GM19035 (cell line): Measurements from ENCODE around the gene KLHL22.
"Not testable (repeated sequence)": the region's sequence is repeated elsewhere in the genome, so short reads cannot be mapped to it uniquely, and the experiment has no call there.

Source experiments
- ATAC-seq: cut with Tn5 transposase; IDR thresholded peaks from one replicate; pipeline ENCODE4 v1.9.1; 2021; ENCODE audit not compliant: unreplicated experiment

The KLHL22 gene

DNA sequence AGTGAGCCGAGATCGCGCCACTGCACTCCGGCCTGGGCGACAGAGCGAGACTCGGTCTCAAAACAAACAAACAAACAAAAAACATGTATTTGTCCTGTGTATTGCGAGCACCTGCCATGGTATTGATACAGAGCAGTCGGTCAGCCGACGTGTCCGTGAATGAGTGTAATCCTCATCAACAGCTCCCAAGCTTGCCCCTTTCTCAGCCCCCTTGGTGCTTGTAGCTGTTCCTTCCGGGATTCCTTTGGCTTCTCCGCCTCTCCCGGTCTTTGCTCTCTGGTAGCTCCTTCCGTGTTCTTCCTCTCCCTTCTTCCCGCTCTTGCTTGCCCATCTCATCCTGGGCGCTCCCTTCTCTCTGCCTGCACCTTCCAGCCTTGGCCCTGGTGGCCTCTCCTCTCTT, 90.7 kb downstream of the KLHL22 start:
- ATAC-seq = no peak

DNA sequence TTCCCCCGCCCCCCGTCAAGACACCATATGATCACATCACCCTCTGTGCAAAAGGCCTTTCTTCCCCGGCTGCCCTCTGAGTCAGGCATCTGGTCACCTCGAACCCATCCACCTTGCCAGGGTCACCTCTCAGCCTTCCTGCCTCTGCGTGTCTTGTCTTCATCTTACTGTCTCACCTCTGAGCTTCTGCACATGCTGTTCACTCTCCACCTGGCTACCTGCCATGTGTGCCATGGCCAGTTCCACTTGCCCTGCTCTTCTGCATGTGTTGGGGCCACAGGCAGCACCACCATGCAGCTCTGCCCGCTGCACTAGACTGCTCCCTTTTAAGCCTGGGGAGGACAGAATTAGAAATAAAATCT, 91.8 kb downstream of the KLHL22 start:
- no peak for ATAC-seq

DNA sequence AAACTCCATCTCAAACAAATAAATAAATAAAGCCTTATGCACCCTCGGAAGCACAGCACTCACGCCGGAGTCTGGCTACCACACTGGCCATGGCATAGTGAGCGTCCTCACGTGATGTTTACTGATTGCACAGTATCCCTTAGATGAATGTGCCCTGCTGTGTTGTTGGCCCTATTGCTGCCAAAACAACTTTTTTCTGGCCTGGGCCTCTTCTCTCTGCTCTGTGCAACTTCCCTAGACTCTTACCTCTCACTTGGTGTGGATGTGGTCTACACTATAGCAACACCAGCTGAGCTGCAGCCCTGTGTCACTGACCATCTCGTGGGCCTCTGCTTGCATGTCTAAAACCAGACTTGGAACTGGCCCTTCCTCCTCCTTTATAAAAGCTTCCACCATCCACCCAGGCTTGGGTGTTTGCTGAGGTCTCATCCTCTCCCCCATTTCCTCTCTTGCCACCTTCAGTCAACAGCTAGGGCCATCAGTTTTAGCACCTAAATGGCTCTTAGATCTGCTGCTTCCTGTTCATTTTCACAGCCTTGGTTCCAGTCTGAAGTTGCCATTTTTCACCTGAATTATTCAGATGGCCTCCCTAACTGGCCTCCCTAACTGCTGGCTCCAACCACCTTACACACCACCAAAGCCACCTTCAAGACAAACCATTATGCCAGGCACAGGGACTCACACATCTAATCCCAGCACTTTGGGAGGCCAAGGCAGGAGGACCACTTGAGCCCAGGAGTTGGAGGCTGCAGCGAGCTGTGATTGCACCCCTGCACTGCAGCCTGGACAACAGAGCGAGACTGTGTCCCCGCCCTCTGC, 92.4 kb downstream of the KLHL22 start:
- no peak for ATAC-seq

DNA sequence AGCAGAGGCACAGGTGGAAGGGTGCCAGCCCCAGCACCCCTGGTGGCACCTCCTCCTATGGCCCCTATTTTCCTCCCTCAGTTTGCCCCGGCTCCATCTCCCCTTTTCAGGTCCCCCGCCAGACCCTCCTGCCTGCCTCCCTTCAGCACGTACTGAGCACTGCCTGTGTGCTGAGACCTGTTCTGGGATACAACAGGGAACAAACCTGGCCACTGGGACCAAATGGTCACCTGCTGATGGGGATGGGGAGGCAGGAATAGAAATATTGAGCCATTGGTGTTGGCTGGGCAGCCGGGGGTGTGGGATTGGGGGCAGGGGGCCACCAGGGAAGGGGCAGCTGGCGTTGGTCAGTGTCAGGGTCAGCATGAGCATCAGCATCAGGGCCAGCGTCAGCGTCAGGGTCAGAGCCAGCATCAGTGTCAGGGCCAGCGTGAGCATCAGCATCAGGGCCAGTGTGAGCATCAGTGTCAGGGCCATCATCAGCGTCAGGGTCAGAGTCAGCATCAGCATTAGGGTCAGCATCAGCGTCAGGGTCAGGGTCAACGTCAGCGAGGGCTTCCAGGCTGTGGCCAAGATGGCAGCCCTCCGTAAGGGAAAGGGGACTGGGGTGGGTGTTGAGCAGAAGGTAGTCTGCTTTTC, 94.1 kb downstream of the KLHL22 start:
- ATAC-seq = no peak

DNA sequence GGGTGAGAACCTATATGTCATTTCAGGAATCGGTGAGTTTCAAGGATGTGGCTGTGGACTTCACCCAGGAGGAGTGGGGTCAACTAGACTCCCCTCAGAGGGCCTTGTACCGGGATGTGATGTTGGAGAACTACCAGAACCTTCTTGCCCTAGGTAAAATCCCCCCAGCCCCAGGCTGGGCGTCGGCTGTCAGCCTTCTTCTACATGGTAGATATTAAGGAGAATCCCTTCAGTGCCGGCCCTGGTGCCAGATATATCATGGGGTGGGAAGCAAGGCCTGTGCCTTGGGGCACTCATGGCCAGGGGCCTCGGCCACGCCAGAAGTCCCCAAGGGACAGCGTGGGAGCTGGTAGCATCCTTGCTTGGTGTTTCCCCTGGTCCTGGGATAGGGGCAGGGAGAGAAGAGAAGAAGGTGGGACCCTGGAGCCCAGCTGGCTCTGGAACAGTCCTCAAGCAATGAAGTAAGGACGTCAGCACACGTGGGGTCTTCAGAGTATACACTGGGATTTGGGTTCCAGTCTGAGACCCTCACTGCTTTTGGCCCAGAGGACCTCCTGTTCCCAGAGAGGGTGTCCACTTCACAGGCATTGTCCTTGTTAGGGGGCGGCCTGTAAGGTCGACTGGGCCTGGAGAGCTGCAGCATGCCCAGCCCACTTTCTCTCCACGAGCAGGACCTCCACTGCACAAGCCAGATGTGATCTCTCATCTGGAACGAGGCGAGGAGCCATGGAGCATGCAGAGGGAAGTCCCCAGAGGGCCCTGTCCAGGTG, 94.8 kb downstream of the KLHL22 start:
- ATAC-seq = no peak

DNA sequence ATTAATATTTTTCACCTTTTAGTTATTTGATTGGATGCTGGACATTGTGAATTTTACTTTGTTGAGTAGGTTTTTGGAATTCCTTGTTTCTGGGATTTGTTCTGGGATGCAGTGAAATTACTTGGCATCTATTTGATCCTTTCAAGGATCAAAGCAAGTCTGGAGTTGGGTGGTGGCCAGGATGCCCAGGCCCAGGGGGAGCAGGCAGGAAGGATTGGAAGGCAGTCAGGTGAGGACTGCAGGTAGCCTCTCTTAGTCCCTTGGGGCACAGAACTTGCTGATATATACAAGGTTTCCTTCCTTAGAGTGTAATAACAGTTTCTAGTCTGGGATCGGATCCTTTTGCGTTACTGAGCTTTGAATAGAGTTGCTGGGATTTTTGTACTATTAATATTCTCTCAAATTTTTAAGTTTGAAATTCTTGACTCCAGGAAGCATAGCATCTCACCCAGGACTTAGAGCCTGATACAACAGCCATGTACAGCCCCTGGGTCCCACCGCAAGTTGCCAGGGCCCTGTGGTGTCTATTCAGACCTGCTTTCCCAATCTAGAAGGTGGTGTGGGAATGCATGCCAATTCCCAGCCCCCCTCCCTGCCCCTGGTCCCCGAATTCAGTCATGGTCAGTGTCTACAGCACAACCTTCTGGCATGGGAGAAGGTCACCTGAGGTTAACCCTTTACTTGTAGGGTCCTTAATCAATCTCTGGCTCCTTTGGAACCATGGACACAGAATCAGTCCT, 95.6 kb downstream of the KLHL22 start:
- ATAC-seq = no peak

DNA sequence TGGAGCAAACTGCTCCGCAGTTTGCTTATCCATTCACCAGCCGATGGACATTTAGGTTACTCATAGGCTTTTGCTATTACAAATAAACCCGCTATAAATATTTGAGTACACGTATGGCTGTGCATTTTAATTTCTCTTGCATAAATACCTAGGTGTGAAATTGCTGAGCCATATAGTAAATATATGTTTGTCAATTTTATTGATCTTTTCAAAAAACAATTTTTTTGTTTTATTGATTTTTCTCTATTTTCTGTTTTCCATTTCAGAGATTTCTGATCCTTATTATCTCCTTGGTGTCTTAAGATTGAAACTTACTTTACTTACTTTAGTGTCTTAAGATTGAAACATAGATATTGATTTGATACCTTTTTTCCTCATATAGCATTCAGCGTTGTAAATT, 97.2 kb downstream of the KLHL22 start:
- no peak for ATAC-seq

DNA sequence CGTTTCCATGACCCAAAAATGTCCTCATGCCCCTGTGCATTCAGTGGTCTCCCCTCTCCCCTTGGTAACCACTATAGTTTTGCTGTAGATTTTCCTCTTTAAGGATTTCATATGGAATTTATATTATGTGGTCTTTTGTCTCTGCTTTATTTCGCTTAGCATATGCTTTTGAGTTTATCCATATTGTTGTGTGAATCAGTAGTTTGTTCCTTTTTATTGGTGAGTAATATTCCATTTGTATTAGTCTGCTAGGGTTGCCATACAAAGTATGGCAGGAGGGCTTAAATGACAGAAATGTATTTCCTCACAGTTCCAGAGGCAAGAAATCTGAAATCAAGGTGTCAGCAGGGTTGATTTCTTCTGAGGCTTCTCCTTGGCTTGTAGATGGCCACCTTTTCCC, 98.1 kb downstream of the KLHL22 start:
- ATAC-seq = no peak

DNA sequence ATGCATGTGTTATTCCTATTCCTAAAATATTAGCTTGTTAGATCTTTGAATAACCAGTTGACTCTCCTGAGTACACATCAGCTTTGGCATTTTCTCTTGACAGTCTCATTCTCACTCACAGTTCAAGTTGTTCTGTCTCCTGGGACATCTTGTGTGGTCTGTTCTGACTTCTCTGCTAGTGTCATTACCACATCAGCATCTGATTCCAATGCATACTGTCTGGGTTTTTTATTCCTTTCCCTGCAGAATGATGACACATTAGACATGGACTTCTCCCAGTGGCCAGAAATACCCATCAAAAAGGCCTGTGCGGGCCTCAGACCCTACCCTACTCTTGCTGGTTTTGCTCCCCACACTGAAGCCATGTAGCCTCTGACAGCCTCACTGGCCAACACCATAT, 99.0 kb downstream of the KLHL22 start:
- ATAC-seq = no peak

DNA sequence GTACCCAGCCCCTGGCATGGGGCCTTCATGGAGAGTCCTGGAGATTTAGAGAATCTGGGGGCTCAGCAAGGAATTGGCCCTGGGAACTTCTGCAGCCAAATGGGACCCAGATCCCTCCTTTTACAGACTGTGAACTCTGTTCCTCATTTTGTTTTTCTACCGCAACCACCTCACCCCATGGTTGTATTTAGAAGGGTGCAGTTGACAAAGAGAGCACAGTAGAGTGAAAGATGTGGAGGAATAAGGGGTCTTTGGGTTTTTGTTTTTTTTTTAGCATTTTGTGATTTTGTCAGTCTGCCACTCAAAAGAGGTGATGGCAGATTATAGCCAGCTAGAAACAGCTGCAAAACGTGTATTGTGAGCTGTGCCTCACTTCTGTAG, 99.7 kb downstream of the KLHL22 start:
- no peak for ATAC-seq

DNA sequence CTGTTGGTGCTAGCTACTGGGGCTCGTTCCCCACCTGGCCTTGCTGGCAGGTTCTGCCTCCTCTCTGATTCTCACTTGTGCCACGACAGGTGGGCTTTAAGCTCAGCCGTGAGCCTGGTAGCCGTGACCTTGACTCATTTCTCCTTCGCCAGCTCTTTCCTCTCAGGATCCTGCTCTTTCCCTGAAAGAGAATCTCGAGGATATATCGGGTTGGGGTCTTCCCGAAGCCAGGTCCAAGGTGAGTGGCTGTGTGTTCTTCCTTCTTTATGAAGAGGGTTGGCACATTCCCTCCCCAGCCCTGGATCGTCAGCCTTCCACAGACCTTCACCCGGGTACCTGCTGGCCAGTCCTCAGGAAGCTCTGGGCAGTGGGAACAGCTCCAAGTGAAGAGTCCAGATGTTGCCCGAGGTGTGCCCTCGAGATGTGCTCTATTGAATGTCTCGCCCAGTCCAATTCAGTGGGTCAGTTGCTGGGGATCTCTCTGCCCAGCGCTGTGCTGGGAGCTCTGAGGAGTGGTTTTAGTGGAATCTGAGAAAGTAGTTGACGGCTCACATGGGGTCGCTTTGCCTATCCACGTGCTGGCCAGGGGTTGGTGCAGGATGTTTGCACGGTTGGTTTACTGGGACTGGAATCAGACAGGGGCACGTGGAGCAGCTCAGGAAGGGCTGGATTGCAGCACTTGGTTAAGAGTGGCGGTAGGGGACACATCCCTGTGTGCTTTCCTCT, 100.3 kb downstream of the KLHL22 start:
- ATAC-seq = no peak

DNA sequence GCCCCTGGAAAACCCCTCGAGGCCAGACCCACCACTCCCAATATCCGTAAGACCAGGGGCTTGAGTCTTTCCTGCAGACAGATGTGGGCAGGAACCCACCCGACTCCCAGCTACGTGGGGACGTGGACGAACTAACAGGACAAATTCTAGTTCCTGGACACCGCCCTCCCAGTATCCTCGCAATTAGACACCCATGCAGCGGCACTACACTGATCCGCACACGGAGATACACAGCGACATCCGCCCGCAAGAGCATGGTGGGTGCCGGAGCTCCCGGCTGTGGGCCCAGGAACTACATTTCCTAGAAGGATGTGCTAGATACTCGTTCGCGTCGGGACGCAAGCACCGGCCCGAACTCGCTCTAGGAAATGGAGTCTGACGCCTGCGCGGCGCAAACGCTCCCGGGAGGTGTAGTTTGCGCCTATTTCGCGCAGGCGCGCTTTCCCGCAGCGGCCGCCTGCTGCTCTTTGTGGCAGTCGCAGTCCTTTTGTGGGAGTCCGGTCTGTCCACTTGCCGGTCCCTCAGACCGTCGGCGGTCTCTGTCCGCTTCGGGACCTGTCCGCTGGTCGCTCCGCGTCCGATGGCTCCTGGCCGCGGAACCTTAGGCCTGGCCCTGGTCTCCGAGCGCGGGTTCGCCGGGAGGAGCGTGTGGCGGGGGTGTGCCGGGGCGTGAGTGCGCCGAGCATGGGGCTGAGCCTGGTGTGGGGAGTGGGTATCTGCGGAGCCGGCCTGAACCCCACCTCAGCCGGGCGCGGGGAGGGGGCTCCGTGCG, 101.7 kb downstream of the KLHL22 start, which contains the start of gene ZNF74:
TSS of gene ZNF74 (plus strand) at position 447 of the 772 bp plus-strand sequence. CDS start 478 bp downstream, outside the sequence.
- ATAC-seq = peak; percentile 74

DNA sequence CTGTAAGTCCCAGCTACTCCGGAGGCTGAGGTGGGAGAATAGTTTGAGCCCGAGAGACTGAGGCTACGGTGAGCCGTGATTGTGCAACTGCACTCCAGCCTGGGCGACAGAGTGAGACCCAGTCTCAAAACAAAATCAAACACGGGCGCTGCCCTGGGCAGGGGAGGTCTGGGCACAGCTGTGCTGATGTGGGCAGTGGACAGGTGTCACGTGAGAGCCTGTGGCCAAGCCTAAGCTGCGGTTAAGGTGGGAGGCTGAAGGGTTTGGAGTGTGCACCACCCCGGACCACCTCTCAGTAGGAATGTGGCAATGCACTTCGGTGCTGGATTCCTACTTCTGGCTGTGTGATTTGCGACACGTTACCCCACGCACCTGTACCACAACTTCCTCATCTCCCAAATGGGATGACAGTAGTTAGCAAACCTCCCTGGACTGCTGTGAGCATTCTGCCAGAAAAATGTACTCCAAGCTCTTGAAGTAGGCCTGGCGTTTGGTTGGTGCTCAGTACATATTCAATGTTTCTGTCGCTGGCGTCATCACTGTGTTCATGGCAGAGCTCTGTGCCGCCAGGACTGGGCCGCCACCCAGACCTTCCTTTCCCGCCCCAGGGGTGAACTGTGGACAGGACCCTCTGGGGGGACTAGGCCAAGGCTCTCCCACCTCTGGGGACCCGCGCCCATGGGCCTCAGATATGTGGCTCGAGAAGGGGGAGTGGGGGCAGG, 102.5 kb downstream of the KLHL22 start:
- ATAC-seq = peak; percentile 21

DNA sequence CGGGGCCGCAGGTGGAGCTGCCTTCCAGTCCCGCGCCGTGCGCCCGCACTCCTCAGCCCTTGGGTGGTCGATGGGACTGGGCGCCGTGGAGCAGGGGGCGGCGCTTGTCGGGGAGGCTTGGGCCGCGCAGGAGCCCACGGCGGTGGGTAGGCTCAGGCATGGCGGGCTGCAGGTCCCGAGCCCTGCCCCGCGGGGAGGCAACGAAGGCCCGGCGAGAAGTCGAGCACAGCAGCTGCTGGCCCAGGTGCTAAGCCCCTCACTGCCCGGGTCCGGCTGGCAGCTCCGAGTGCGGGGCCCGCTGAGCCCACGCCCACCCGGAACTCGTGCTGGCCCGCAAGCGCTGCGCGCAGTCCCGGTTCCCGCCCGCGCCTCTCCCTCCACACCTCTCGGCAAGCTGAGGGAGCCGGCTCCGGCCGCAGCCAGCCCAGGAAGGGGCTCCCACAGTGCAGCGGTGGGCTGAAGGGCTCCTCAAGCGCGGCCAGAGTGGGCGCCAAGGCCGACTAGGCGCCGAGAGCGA, 103.2 kb downstream of the KLHL22 start:
- ATAC-seq = not testable (repeated sequence)
